ENCODE data around the gene SLC13A5.
A peak's percentile ranks its signal among the peaks of the same experiment; 100 is the strongest.
"Not testable (repeated sequence)": the region's sequence is repeated elsewhere in the genome, so short reads cannot be mapped to it uniquely, and the experiment has no call there.

The SLC13A5 gene

DNA sequence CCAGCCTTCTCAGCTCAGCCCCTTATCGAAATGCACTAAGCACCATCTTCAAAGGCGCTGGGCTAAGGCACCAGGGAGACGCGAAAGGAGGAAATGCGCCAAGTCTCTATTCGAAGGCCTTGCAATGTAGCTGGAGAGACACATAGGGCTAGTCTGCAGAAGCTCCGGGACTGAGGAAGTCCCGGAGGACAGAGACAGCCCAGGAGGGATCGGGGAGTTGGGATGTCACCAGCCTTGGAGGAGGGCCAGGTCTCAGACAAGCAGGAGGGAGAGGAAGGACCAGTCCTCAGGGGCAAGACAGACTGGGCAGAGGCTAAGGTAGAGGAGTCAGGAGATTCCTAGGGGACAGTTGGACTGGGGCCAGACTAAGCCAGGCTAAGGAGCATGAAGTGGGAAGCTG is 53.1 kb downstream of the SLC13A5 start:
- no peak for DNase-seq

DNA sequence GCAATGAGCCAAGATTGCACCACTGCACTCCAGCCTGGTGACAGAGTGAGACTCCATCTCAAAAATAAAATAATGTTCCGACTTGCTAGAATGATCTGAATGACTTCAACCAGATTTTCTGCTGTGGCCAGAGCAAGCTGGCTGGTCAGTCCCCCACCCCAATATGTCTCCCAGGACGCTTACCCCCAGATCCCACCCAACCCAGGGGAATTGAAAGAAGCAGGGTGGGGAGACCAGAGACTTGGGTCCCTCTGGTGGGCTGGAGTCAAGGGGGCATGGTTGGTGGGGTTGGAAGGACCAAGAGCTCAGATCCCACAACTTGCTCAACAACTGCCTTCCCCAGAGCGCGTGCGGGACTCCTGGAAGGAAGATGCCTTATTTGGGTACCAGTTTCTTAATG is 54.8 kb downstream of the SLC13A5 start:
- not testable (repeated sequence) for DNase-seq

DNA sequence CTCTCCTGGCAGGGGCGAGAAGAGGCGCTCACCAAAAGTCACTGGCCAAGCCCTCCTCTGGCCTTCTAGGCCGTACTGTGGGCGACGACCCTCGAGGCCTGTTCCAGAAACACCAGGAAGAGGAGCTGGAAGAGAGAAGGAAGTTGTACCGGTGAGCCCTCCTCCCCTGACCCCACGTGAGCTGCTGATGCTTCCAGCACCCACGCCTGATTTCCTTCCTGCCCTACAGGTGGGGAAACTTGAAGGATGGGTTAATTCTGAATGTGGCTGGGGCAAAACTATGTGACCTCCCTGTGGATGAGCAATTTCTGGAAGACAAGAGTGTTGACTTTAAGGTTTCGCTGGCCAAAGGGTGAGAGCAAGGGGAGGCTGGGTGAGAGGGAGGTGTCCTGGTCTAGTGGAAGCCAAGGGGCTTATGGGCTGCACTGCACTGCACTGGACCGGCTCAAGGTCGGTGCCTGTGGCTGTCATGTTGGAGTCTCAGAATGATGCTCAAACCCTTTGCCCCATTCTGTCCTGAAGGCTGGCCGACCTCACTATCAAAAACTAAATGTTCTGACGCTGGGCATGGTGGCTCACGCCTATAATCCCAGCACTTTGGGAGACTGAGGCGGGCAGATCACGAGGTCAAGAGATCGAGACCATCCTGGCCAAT is 55.4 kb downstream of the SLC13A5 start:
- no peak for DNase-seq

DNA sequence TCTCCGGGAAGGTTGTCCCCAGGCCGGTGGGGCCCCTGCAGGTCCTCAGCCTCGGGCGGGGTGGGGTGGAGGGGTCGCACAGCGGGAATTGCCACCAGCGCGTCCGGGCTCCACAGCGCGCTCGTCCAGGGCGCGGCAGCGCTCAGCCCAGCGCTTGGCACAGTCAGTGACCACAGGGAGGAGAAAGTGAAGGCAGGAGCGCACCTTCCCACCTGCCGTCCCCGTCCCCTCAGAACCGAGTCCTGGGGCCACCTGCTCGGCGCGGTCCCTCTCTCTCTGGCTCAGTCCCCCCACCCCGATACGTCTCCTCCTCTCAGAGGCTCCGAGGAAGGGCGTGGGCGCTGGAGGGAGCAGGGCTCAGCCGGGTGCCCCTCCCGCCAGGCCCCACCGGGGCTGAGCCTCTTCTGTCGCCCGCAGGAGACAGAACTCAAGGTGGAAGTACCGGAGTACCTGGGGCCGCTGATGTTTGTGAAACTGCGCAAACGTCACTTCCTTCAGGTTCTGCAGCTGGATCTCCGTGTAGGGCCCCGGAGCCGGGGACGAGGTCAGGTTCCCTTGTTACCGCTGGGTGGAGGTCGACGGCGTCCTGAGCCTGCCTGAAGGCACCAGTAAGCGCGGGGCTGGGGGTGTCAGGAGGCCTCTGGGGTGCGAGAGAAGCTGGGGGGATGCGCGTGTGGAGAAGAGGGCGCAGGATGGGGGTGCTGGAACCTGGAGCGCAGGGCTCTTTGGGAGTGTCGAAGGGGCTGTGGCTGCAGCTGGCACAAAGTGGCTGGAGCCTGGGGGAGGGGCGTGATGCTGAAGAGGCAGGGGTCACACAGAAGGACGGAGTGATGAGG is 56.2 kb downstream of the SLC13A5 start:
- DNase-seq = not testable (repeated sequence)

DNA sequence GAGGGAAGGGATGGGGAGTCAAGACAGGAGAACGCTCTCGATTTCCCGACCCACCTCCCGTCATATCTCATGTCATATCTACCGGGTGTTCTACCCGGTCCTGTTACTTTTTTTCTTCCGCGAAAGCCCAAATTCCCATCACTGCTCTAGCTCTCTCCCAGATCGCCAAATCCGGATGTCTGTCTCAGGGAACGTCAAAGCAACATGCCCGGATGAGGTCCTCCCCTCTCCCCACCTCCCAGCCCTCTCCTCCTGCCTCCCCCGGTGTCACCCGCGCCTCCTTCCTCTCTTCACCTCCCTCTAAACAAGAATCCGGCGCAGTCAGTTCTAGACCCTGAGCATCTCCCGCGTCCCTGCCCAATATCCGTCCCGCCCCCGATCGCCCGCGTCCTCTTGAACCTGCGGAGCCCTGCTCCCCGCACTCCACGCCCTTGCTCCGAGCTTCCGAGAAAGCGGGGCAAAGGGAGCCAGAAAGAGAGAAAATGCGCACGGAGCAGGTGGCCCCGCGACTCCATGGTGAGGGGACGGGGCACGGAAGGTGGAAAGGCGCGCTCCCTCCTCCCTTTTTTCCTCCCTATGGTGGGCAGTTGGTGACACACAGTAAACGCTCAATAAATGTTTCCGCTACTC is 57.3 kb downstream of the SLC13A5 start:
- DNase-seq = not testable (repeated sequence)

DNA sequence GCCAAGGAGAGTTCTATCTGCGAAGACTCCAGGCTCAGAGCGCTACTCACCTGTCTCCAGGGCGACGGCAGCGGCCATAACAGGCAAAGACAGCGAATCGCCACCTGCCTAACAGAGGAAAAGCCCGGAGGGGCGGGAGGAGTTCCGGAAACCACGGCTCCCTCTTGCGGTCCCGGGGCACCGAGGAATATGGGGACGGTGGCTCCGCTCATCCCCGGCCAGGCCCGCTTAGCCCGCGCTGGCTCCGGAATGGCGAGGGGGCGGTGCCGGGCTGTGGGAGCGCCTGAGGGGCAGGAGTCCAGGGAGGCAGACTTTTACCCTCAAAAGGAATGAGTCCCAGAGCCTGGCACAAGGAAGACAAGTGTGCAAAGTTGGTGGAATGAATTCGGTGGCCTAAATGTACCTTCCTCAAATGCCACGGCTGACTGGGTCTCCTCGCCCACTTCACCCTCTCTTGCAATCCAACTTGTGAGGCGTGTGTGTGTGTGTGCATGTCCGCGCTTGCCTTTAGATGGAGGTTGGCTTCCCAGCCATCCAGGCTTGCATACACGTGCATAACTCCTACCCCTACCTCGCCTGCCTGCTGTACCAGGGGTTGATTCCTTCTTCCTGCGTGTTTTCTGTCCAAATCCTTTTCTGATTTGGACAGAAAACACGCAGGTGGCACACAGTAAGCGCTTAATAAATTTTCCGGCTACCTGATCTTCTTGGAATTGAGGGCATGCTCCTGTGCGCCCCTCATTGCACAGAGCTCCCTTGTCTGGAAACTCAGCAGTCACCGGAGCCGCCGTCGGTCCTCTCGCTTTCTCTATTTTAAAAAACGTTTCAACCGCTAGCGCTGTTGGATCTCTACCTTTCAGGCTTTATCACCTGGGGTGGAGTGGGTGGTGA is 58.1 kb downstream of the SLC13A5 start:
- no peak for DNase-seq

DNA sequence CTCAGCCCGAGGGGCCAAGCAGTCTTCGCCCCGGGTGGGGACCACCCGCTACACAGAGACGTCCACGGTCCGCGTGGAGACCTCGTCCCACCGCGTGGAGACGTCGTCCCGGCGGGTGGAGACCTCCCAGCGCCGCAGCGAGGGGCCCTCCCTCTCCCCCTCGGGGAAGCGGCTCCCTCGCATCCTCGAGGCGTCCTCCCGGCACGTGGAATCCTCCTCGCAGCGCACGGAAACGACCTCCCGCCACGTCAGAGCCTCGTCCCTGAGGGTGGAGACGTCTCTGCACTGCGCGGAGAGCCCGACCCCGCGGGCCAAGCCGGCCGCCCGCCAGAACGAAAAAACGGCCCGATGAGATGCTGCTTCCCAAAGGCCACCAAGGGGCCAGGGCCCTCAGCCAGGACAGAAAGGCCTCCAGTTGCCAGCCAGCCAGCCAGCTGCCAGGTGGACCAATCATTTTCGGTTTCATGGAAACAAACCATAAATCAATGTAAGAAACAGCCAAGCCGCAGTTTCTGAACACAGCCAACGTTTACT is 61.2 kb downstream of the SLC13A5 start:
- DNase-seq = peak; percentile 75

DNA sequence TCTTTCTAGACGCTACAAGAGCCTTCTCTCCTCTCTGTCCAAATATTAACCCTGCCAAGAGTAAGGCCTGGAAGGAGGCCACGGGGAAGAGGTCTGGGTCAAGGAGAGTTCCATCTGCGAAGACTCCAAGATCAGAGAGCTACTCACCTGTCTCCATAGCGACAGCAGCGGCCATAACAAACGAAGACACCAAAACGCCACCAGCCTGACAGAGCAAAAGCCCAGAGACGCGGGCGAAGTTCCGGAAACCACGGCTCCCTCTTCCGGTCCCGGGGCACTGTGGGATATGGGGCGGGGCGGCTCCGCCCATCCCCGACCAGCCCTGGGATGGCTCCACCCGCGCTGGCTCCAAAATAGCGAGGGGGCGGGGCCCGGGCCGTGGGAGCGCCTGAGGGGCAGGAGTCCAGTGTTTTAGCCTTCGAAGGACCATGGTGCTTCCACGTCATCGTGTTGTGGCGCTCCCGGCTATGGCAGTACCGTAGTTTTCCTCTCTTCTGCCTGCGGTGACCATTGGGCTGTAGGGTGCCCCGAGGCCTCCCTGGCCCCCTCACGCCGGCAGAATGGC is 61.7 kb downstream of the SLC13A5 start, which contains the start of the genes C17orf100 and MED31:
C17orf100 (plus strand) TSS at position 409 of the 565 bp plus-strand sequence; CDS start at position 561, 152 bp downstream.
MED31 (minus strand) TSS at position 252 of the 565 bp plus-strand sequence; CDS start at position 175, 77 bp downstream.
- DNase-seq = peak; percentile 97

DNA sequence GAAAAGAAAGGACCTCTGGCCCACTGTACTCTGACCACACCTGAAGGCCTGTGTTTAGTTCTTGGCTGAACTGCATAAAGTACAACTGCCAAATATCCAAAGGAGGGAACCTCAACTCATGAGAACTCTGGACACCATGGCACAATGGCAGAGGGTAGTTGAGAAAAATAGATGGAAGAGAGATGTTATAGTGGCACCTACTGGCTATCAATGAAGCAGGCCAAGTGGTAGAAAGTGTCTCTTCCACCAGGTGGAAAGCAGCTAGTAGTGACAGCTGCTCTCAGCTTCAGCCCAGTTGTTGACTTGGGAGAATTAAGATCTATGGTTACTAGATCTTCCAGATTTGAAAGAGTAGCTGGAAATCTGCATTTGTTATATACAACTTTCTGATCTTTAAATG is 65.0 kb downstream of the SLC13A5 start:
- no peak for DNase-seq

DNA sequence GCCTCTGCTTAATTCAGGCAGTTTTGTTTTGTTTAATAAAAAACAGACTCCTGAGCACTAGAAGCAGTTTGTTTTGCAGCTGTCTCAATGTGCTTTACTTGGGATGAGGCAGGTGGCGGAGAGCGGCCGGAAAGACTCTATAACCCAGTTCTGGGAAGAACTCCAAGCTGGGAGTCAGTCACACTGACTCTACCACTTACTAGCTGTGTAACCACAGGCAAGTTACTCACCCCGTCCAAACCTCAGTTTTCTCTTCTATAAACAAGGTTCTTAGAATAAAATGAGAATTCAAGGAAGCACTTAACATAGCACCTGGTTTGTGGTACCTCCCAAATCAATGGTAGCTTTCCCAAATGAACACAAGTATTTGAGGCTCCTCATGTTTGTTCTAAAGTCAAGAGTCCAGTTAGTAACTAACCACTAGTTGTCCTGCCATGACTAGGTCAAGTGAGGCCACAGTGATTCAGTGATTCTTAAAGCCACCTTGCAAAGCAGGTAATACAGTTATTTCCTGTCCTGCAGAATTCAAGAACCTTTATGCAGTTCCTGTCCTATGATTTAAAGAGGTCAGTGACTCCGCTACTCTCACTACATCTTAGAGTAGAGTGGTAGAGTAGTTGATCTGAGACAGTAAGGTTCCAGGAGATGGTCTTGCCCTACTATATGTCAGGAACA is 69.6 kb downstream of the SLC13A5 start:
- DNase-seq = no peak

DNA sequence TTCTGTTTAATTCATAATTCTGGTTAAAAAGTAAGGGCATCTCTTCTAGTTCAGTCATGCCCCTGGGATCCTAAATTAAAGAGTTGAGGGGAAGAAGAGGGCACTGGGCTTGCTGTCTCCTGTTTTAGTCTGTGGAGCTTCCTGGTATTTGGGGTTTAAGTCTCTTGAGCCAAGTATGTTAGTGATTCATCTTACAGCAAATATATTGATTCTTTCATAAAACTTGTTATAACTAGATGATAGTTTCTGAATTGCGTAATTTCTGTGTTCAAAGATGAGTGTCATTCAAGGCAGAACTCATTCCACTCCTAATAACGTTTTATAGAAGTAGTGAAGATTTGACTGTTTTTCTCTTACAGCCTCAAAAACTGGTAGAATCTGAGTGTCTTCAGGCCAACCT is 70.6 kb downstream of the SLC13A5 start:
- DNase-seq = no peak

DNA sequence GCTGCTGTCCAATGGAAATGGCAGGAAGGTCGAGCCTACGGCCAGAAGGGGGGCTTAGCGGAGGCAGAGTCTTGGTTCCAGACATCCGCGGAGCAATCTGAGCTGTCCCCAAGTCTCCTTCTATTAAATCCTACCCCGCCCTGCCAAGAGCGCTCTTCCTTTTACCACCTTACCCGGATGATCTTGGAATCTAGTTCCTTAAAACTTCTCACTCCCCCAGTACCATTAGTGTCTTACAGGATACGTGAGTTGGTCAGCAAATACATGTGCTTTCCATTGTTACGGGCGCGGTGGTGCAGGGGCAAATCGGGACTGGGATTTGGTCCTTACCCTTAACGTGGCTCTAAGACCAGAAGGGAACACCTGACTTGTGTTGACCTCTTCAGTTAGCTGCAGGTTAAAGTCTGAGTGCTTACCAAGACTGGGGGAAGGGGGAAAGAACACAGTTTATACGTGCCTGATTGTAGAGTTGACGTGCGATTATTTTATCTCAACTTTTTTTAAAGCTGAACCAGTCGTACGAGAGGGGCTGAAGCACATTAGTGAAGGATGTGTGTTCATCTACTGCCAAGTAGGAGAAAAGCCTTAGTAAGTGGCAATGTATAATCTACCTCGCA is 71.8 kb downstream of the SLC13A5 start:
- no peak for DNase-seq

DNA sequence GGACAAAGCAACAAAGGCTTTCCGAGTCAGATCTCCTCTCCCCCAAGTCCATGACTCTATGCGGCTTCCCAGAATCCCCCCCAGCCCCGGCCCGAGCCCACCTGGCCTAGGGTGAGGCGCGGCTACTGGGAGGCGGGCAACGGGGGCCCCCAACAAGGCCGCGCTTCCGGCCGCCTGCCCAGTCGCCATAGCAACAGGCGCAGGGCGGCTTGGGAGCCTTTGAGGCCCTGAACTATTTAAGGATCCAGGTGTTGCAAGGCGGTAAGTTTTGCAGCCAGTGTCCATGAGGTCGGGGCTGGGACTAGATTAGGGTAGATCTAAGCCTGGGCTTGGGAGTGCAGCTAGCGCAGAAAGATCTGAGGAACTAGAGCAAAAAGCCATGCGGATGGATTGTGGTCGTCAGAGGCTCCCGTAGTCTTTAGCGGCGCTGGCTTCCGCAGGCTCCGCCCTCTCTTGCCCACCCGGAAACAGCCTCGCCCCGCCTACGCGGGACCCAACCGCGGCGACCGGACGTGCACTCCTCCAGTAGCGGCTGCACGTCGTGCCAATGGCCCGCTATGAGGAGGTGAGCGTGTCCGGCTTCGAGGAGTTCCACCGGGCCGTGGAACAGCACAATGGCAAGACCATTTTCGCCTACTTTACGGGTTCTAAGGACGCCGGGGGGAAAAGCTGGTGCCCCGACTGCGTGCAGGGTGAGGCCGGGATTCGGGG is 72.5 kb downstream of the SLC13A5 start, which contains the start of the genes KIAA0753 and TXNDC17:
KIAA0753 (minus strand) TSS at position 176 of the 711 bp plus-strand sequence. CDS start 5,608 bp downstream, outside the sequence.
TXNDC17 (plus strand) TSS at position 525 of the 711 bp plus-strand sequence; CDS start at position 548, 23 bp downstream.
- DNase-seq = peak; percentile 94

DNA sequence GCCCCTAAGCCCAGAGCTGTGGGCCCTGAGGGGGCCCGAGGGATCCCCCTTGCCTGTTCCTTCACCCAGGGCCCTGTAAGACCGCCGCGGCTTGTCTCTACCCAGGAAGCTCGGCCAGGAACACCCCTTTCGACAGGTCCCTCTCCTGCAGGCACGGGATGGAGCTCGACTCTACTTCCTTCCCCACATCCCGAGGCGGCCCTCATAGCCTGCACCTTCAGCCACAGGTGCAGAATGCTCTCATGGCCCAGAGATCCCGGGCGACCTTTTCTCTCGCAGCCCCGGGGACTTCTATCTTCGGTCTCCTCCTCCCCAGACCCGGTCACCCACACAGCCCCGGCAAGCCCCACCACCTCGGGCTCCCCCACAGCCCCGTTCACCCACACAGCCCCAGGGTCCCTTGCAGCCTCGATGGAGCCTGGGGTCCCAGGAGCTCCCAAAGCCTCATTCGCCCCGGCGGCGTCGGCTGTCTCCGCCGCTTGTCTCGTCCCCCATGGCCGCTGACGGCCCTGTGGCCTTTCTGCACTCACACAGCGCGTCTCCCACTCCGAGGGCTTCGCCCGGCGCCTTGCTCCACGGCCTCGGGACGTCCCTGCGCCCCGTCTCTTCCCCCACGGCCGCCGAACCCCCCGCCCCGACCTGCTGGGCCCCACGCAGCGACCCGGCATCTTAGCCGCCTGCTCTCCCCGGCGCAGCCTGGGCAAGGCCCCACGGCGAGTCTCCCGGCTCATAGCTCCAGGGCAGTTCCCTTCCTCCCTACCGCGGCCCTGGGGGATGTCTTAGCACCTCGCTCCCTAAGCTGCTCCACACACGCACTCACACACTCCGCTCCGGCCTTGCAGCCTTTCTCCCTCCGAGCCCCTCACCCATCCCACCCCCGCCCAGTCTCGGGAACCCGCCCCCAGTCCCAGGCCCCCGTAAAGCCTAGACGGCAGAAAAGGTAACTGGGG is 73.3 kb downstream of the SLC13A5 start:
- DNase-seq = no peak

DNA sequence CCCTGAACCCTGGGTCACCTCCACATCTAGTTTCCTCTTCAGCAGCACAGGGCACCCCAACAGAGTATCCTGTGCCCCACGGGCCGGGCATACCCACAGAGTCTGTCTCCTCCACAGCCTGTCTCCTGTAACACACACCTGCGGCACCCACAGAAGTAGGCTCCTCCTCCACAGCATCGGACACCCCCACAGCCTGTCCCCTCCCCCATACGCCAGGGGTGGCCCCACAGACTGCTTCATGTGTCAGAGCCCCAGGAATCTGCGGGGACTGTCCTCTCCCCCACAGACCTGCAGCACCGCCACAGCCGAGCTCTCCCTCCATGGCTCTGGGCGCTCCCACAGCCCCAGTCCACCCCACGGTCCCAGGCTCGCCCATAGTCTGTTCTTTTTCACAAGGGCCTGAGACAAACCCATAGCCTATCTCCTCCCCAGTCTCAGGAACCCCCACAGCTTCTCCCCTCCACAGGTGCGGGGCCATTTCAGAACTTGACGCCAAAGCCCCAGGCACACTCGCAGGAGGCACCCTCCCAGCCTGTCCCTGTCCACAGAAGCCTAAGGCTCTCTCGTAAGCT is 74.1 kb downstream of the SLC13A5 start:
- no peak for DNase-seq

DNA sequence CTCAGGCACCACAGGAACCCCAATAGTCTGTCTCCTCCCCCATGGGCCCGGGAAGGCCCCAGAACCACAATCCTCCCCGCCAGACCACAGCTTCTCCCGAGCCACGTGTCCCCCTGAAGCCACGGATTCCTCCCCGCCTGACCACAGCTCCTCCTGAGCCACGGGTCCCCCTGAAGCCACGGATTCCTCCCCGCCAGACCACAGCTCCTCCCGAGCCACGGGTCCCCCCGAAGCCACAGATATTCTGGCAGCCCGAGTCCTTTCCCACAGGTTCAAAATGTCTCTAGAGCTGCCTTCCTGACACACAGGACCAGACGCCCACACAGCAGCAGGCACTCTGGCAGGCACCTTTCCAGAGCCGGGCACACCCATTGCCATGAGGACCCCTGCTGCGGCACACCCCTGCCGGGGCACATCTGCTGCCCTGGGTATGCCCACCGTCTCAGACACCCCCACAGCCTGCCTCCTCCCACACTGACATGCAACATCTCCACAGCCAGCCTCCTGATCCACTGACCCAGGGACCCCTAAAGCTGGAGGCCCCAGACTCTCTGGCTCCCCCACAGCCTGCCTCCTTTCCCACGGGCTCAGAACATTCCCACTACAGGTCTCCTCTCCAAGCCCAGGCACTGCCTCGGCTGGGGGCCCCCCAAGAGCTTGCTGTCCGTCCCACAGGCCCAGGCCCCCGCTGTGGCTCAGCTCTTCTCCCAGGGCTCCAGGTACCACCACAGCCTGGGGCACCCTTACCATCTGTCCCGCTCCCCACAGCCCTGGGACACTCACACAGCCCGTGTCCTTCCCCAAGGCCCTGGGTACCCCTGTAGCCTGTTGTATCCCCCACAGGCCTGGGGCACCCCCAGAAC is 74.9 kb downstream of the SLC13A5 start:
- DNase-seq = no peak

DNA sequence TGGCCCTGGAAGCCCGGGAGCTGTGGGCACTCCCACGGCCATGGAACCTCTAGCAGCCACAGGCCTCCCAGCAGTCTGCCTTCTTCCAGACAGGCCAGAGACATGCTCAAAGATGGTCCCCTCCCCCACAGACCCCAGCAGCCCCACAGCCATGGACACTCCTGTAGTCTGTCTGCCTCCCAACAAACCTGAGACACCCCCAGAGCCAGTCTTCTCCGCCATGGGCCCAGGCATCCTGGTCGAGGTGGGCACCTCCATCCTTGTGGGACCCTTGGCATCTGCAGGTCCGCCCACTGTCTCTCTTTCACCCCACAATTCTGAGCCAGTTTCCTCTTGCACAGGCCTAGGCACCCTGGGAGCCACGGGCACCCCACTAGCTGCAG is 75.7 kb downstream of the SLC13A5 start:
- no peak for DNase-seq
